T-cell (primary cell): ENCODE results near the gene CNR2. TPM values are rescaled to one million over a fixed set of nuclear protein-coding genes. Genes with fewer than 3 reads are reported as not detected.
A peak's percentile ranks its signal among the peaks of the same experiment; 100 is the strongest.

ENCODE experiments used
- ATAC-seq, 4 experiments: fragments of 200-7000 bp in 3 of 4; fragments of 150-1000 bp in 1 of 4; cut with Tn5 transposase; replicated peaks in 1 of 4; 1 replicate in 3 of 4; 2 replicates in 1 of 4; pipeline ENCODE4 v1.10.0; 2021; ENCODE audit warnings: moderate library complexity in 3 of 4, mild to moderate bottlenecking in 2 of 4, moderate number of reproducible peaks in 1 of 4
- CTCF ChIA-PET, 2 donors: fragments of 300-600 bp; sonication (Branson Sonifier 250); formaldehyde crosslinking; loops; one replicate each; lab custom pipeline; 2022; ENCODE audit warnings: antibody characterized with exemption in 2 of 2; lab: Charles Lee
- POLR2A ChIA-PET, 2 donors: fragments of 300-600 bp; sonication (Branson Sonifier 250); formaldehyde crosslinking; loops; one replicate each; lab custom pipeline; 2022; ENCODE audit warnings: antibody characterized with exemption in 2 of 2; lab: Charles Lee
- DNase-seq, 35 experiments: peaks; one replicate each; pipeline versions ENCODE4 v3.0.0 to v3.0.0-alpha.2; 2013 to 2023
- H3K27ac ChIP-seq: one replicate; pipeline ENCODE4 v1.5.1; 2013; ENCODE audit warnings: low read length
- H3K27me3 ChIP-seq, 2 experiments: replicated peaks in 1 of 2; 1 replicate in 1 of 2; 2 replicates in 1 of 2; pipeline versions ENCODE4 v1.6.1 to v1.7.0; 2013; ENCODE audit warnings: low read length in 1 of 2, mixed read lengths in 1 of 2; ENCODE audit not compliant: control insufficient read depth in 2 of 2, insufficient read depth in 2 of 2; ENCODE audit errors: extremely low read depth in 1 of 2
- H3K36me3 ChIP-seq, 2 donors: 1 replicate in 1 of 2; 2 replicates in 1 of 2; pipeline versions ENCODE4 v1.6.1 to v1.7.0; 2013; ENCODE audit warnings: low read length in 1 of 2; ENCODE audit not compliant: control insufficient read depth in 2 of 2, insufficient read depth in 1 of 2; ENCODE audit errors: extremely low read depth in 1 of 2
- H3K4me1 ChIP-seq, 2 experiments: 1 replicate in 1 of 2; 2 replicates in 1 of 2; pipeline versions ENCODE4 v1.6.1 to v1.7.0; 2013; ENCODE audit warnings: low read length in 2 of 2, mixed read lengths in 1 of 2; ENCODE audit not compliant: insufficient read depth in 2 of 2, control insufficient read depth in 1 of 2; ENCODE audit errors: extremely low read depth in 1 of 2
- H3K4me3 ChIP-seq, 2 donors: 1 replicate in 1 of 2; 2 replicates in 1 of 2; pipeline versions ENCODE4 v1.5.1 to v1.7.0; 2013; ENCODE audit warnings: mild to moderate bottlenecking in 2 of 2, low read length in 1 of 2, moderate library complexity in 1 of 2; ENCODE audit not compliant: control insufficient read depth in 1 of 2; ENCODE audit errors: extremely low read depth in 1 of 2
- H3K9me3 ChIP-seq: 2 replicates; pipeline ENCODE4 v1.7.0; 2013
- H3K27ac Mint-ChIP-seq, 2 donors: one replicate each; pipeline ENCODE4 v1.8.0; 2020 to 2021; ENCODE audit warnings: mild to moderate bottlenecking in 2 of 2, mixed read lengths in 2 of 2
- H3K27me3 Mint-ChIP-seq, 2 donors: one replicate each; pipeline ENCODE4 v1.8.0; 2021 to 2022; ENCODE audit warnings: mixed read lengths in 2 of 2
- H3K36me3 Mint-ChIP-seq: one replicate; pipeline ENCODE4 v1.8.0; 2021; ENCODE audit warnings: mixed read lengths
- H3K4me1 Mint-ChIP-seq, 3 donors: one replicate each; pipeline ENCODE4 v1.8.0; 2020 to 2022; ENCODE audit warnings: mixed read lengths in 3 of 3, mild to moderate bottlenecking in 1 of 3
- H3K4me3 Mint-ChIP-seq, 3 donors: one replicate each; pipeline ENCODE4 v1.8.0; 2020 to 2022; ENCODE audit warnings: mild to moderate bottlenecking in 3 of 3, mixed read lengths in 3 of 3, moderate library complexity in 3 of 3
- H3K9me3 Mint-ChIP-seq, 3 donors: one replicate each; pipeline ENCODE4 v1.8.0; 2020 to 2022; ENCODE audit warnings: mixed read lengths in 3 of 3
- WGBS: methylation state at CpG from one replicate; pipeline ENCODE4 v1.1.5; 2013; ENCODE audit warnings: missing lambda C conversion rate; ENCODE audit not compliant: insufficient coverage; 5-methylcytosine and 5-hydroxymethylcytosine counted together
- total RNA-seq, 35 experiments: library from RNA in 6 of 35; stranded (reverse) in 6 of 35; fragments of 120-200 nt in 1 of 35; gene quantifications; one replicate each; pipeline versions ENCODE4 v1.2.1 to v1.2.4 and lab custom pipeline; 2013 to 2026

CNR2 gene
- total RNA-seq, 5 donors from 2014 or later (not counting 1 experiment from before 2014, with no cell fraction given), result 0.67 to 2.1 (median 1.5) TPM

- DNase-seq, result no peak
- peaks cover 15 to 21% of the 10 kb centered on the region in 2 experiments for H3K4me1 ChIP-seq
- Mint-ChIP-seq H3K36me3 (peaks cover 15% of the 10 kb centered on the region), H3K4me1 (peaks cover 42 to 56% (median 55%) of the 10 kb centered on the region in 3 donors), H3K27me3 (no peaks in the 10 kb centered on the region), H3K9me3 (no peaks in the 10 kb centered on the region), H3K4me3 (peak overlapping the region; percentile 39 to 47 (median 40)), H3K27ac (peak overlapping the region; percentile 75 to 99)
- 98% methylated on average over 5 of the region's 7 CpGs for whole genome bisulfite sequencing
- CTCF ChIA-PET, result interaction anchor here in 1 of 2 donors (1.0 kb wide), 1 partner anchor 24 kb away, joined by 4 read pairs; the partner anchor contains the start of gene SRSF10
- H3K36me3 ChIP-seq, result peaks cover 0 to 4% of the 10 kb centered on the region in 2 donors
- POLR2A ChIA-PET, result interaction anchor here in 1 of 2 donors (0.6 kb wide), 1 partner anchor 22 kb away, joined by 3 read pairs; no protein-coding TSS in a partner anchor
- H3K27me3 ChIP-seq, result no peaks in the 10 kb centered on the region
- no peak for ATAC-seq
- no peak overlapping the region for H3K27ac ChIP-seq
- no peaks in the 10 kb centered on the region for H3K9me3 ChIP-seq
- H3K4me3 ChIP-seq, result no peak overlapping the region
Observed at GRCh38 chr1:23957096-23957495, 43.9 kb upstream of the CNR2 start.

GRCh38 chr1:23953020-23953419 is 39.9 kb upstream of the CNR2 start:
- POLR2A ChIA-PET, result interaction anchor here in 1 of 2 donors (0.7 kb wide), 1 partner anchor 123 kb away, joined by 3 read pairs; no protein-coding TSS in a partner anchor
- ATAC-seq, result no peak
- Histone ChIP-seq H3K36me3 (no peaks in the 10 kb centered on the region), H3K9me3 (no peaks in the 10 kb centered on the region), H3K4me3 (no peak overlapping the region), H3K4me1 (peaks cover 5 to 16% of the 10 kb centered on the region in 2 experiments), H3K27me3 (peaks cover 0 to 3% of the 10 kb centered on the region in 2 experiments), H3K27ac (no peak overlapping the region)
- no peaks in the 10 kb centered on the region for H3K9me3 Mint-ChIP-seq
- no peaks in the 10 kb centered on the region for H3K27me3 Mint-ChIP-seq
- peaks cover 11 to 31% (median 25%) of the 10 kb centered on the region in 3 donors for H3K4me1 Mint-ChIP-seq
- no CpG with 5 or more reads among the region's 3 CpGs for WGBS
- no peaks in the 10 kb centered on the region for H3K36me3 Mint-ChIP-seq
- CTCF ChIA-PET, result interaction anchor here (0.6 to 0.8 kb wide), 4 partner anchors 15 to 221 kb away, joined by 4 to 6 read pairs (median 4); no protein-coding TSS in a partner anchor
- DNase-seq, result no peak
- no peak overlapping the region for H3K4me3 Mint-ChIP-seq
- H3K27ac Mint-ChIP-seq, result no peak overlapping the region

- no peak overlapping the region for H3K27ac Mint-ChIP-seq
- no peak for ATAC-seq
Observed at GRCh38 chr1:23947366-23947765, 34.2 kb upstream of the CNR2 start.

DNA sequence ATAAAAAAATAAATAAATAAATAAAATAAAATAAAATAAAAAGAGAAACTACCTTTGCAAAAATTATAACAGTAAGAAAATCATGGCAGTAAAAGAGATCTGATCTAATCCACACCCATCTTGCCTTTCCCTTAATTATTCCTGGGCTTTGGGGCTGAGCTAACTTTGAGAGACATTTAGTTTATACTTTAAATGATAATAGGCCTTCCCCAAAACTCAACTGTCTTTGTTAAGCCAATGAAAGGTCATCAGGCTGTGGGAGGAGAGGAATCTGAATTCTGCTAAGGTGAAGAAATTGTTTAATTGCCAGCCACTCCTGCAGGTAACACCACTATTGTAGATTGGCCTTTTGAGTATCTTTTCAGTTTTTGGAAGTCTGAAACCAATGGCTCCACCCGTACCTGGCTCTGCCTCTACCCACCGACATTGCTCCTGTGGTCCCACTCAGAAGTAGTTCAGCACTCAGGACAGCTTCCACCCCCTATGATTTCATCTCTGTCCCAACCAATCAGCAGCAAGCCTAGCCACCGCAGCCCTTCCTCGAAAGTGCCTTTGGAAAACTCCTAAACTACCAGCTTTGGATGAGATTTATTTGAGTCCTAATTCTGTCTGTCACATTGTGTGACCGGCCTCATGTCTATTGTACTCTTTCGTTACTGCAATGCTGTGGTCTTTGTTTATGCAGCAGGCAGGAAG is 23.5 kb upstream of the CNR2 start:
- ATAC-seq (no peak), DNase-seq (no peak)
- H3K36me3 Mint-ChIP-seq, result no peaks in the 10 kb centered on the region
- POLR2A ChIA-PET, result no interaction called here
- Histone ChIP-seq H3K27ac (no peak overlapping the region), H3K36me3 (no peaks in the 10 kb centered on the region), H3K4me1 (no peaks in the 10 kb centered on the region), H3K4me3 (no peak overlapping the region), H3K27me3 (peaks cover 0 to 3% of the 10 kb centered on the region in 2 experiments), H3K9me3 (no peaks in the 10 kb centered on the region)
- H3K9me3 Mint-ChIP-seq, result no peaks in the 10 kb centered on the region
- H3K4me3 Mint-ChIP-seq, result no peak overlapping the region
- 79% methylated on average over 2 of the region's 6 CpGs for WGBS
- no peak overlapping the region for H3K27ac Mint-ChIP-seq
- CTCF ChIA-PET, result no interaction called here
- no peaks in the 10 kb centered on the region for H3K27me3 Mint-ChIP-seq
- peaks cover 0 to 2% (median 0%) of the 10 kb centered on the region in 3 donors for H3K4me1 Mint-ChIP-seq

More at GRCh38 chr1:23947366-23947765, 34.2 kb upstream of the CNR2 start:
- H3K9me3 ChIP-seq, result peaks cover 4% of the 10 kb centered on the region
- ChIA-PET CTCF (no interaction called here), POLR2A (interaction anchor here in 1 of 2 donors (0.6 kb wide), 2 partner anchors 64 to 158 kb away, joined by 3 to 7 read pairs; no protein-coding TSS in a partner anchor)
- no peaks in the 10 kb centered on the region for H3K4me1 ChIP-seq
- H3K4me1 Mint-ChIP-seq, result no peaks in the 10 kb centered on the region
- no peak overlapping the region for H3K4me3 ChIP-seq
- no peaks in the 10 kb centered on the region for H3K36me3 ChIP-seq
- peaks cover 3% of the 10 kb centered on the region for H3K36me3 Mint-ChIP-seq
- H3K4me3 Mint-ChIP-seq, result no peak overlapping the region
- peaks cover 4 to 9% (median 5%) of the 10 kb centered on the region in 3 donors for H3K9me3 Mint-ChIP-seq
- peaks cover 0 to 7% of the 10 kb centered on the region in 2 experiments for H3K27me3 ChIP-seq
- no peak for DNase-seq
- no peak overlapping the region for H3K27ac ChIP-seq
- peaks cover 0 to 4% of the 10 kb centered on the region in 2 donors for H3K27me3 Mint-ChIP-seq

GRCh38 chr1:23931491-23931880 is 18.3 kb upstream of the CNR2 start:
- Mint-ChIP-seq H3K4me1 (peaks cover 0 to 5% (median 0%) of the 10 kb centered on the region in 3 donors), H3K36me3 (no peaks in the 10 kb centered on the region), H3K4me3 (no peak overlapping the region), H3K9me3 (no peaks in the 10 kb centered on the region), H3K27ac (no peak overlapping the region), H3K27me3 (peaks cover 3 to 10% of the 10 kb centered on the region in 2 donors)
- no CpG with 5 or more reads among the region's 1 CpG for WGBS
- Histone ChIP-seq H3K36me3 (no peaks in the 10 kb centered on the region), H3K27me3 (peaks cover 0 to 2% of the 10 kb centered on the region in 2 experiments), H3K27ac (no peak overlapping the region), H3K4me3 (no peak overlapping the region), H3K4me1 (no peaks in the 10 kb centered on the region), H3K9me3 (no peaks in the 10 kb centered on the region)
- ATAC-seq, result no peak
- CTCF ChIA-PET, result no interaction called here
- no peak for DNase-seq
- POLR2A ChIA-PET, result no interaction called here

DNA sequence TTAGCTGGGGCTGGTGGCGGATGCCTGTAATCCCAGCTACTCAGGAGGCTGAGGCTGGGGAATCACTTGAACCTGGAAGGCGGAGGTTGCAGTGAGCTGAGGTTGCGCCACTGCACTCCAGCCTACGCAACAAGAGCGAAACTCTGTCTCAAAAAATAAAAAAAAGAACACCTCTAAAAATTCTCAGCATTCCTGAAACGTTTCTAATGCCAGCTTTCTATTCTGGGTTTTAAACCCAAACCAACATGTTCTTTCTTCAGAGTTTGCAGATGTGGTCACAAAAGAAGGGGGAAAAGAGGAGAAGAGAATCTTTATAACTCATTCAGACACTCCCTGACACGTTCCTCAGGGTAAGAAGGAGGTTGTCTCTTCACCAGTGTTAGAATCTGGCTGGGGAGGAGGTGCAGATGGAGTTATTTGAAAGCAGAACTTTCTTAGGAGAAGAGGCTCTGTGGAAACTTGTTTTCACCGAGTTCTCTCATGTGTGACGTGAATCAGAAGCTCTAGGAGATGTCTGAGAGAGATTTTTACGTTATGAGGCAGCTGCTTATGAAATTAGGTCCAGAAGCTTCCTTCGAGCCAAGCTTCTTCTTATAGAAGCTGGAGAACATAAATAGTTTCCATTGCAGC is 17.8 kb upstream of the CNR2 start:
- H3K9me3 ChIP-seq, result no peaks in the 10 kb centered on the region
- H3K27ac Mint-ChIP-seq, result no peak overlapping the region
- DNase-seq, result no peak
- H3K4me3 Mint-ChIP-seq, result no peak overlapping the region
- no peaks in the 10 kb centered on the region for H3K36me3 Mint-ChIP-seq
- H3K36me3 ChIP-seq, result no peaks in the 10 kb centered on the region
- CTCF ChIA-PET, result interaction anchor here in 1 of 2 donors (0.6 kb wide), 1 partner anchor 23 kb away, joined by 3 read pairs; no protein-coding TSS in a partner anchor
- peaks cover 0 to 2% of the 10 kb centered on the region in 2 experiments for H3K27me3 ChIP-seq
- H3K27me3 Mint-ChIP-seq, result peaks cover 3 to 11% of the 10 kb centered on the region in 2 donors
- no peak overlapping the region for H3K27ac ChIP-seq
- POLR2A ChIA-PET, result no interaction called here
- H3K4me1 Mint-ChIP-seq, result peaks cover 0 to 5% (median 0%) of the 10 kb centered on the region in 3 donors
- no peak overlapping the region for H3K4me3 ChIP-seq
- H3K4me1 ChIP-seq, result no peaks in the 10 kb centered on the region
- ATAC-seq, result no peak
- no peaks in the 10 kb centered on the region for H3K9me3 Mint-ChIP-seq
- WGBS, result 84% methylated on average over 5 of the region's 11 CpGs
